Upper lobe of left lung (tissue), 6 donors: Measurements from ENCODE around the gene C12orf57. TPM values are rescaled to one million over a fixed set of nuclear protein-coding genes. Genes with fewer than 3 reads are reported as not detected.

Experiments used
- ATAC-seq, 2 donors: fragments of 200-7000 bp; cut with Tn5 transposase; one replicate each; pipeline ENCODE4 v1.9.1; 2022; ENCODE audit warnings: mild to moderate bottlenecking in 2 of 2, moderate library complexity in 2 of 2; ENCODE audit not compliant: low FRiP score in 2 of 2
- DNase-seq, 2 donors: peaks; one replicate each; pipeline ENCODE4 v3.0.0-alpha.2; 2019 to 2020
- H3K27ac ChIP-seq, 4 donors: fragments of 200-600 bp; sonication (generic); one replicate each; pipeline ENCODE4 v1.5.1; 2016 to 2019
- H3K27me3 ChIP-seq, 4 donors: fragments of 200-600 bp; sonication (generic); one replicate each; pipeline ENCODE4 v1.5.1; 2017 to 2019
- H3K36me3 ChIP-seq, 4 donors: fragments of 200-600 bp; sonication (generic); one replicate each; pipeline ENCODE4 v1.5.1; 2016 to 2019
- H3K4me1 ChIP-seq, 4 donors: fragments of 200-600 bp; sonication (generic); one replicate each; pipeline ENCODE4 v1.5.1; 2018 to 2019
- H3K4me3 ChIP-seq, 4 donors: fragments of 200-600 bp; sonication (generic); one replicate each; pipeline ENCODE4 v1.5.1; 2017 to 2019; ENCODE audit warnings: mild to moderate bottlenecking in 2 of 4, moderate library complexity in 1 of 4
- H3K9me3 ChIP-seq, 4 donors: fragments of 200-600 bp; sonication (generic); one replicate each; pipeline ENCODE4 v1.5.1; 2018 to 2019
- CTCF ChIP-seq, 6 experiments: fragments of 450-650 bp in 4 of 6; fragments of 200-600 bp in 2 of 6; sonication (generic) in 2 of 6; IDR thresholded peaks; one replicate each; pipeline ENCODE4 v1.5.1; 2016 to 2019; ENCODE audit warnings: antibody characterized with exemption in 6 of 6
- EP300 ChIP-seq, 4 donors: sonication (generic); formaldehyde crosslinking; IDR thresholded peaks; one replicate each; pipeline ENCODE4 v1.5.1; 2017; ENCODE audit warnings: antibody characterized with exemption in 4 of 4, control low read depth in 2 of 4
- POLR2A ChIP-seq, 4 donors: fragments of 450-650 bp; IDR thresholded peaks; one replicate each; pipeline ENCODE4 v1.5.1; 2016 to 2017; ENCODE audit warnings: antibody characterized with exemption in 4 of 4, mild to moderate bottlenecking in 2 of 4
- POLR2AphosphoS5 ChIP-seq, 2 donors: sonication (generic); formaldehyde crosslinking; IDR thresholded peaks; one replicate each; pipeline ENCODE4 v1.5.1; 2017; ENCODE audit warnings: antibody characterized with exemption in 2 of 2
- WGBS, 2 donors: methylation state at CpG; one replicate each; pipeline ENCODE4 v1.1.5; 2017 to 2018; 5-methylcytosine and 5-hydroxymethylcytosine counted together
- total RNA-seq, 6 donors: library from RNA; depleted of rRNA in 4 of 6; stranded (reverse); fragments of >200 nt in 4 of 6; gene quantifications; one replicate each; pipeline versions ENCODE4 v1.1.0 to v1.2.1, GENCODE V29; 2016 to 2021
- donor health status: DM: no; HTN: no; CAD: no; lungs with moderate emphysema.
- donor health status: DM: no; HTN: yes; CAD: no; lungs with severe emphysema.

C12orf57 gene
- total RNA-seq, 6 donors from 2014 or later, result 83.8 to 291 (median 179) TPM

- Histone ChIP-seq H3K27ac (no peak overlapping the region), H3K27me3 (no peaks in the 10 kb centered on the region), H3K4me3 (no peak overlapping the region), H3K9me3 (no peaks in the 10 kb centered on the region), H3K36me3 (peaks cover 0 to 4% (median 0%) of the 10 kb centered on the region in 4 donors), H3K4me1 (peaks cover 10 to 18% (median 13%) of the 10 kb centered on the region in 4 donors)
- 90 to 91% methylated on average over 4 of the region's 4 CpGs for WGBS, 2 donors
- DNase-seq (no peak), ATAC-seq (no peak)
- TF ChIP-seq POLR2A (IDR thresholded peaks at IDR 0.05), result no peak
- no peak for TF ChIP-seq CTCF (IDR thresholded peaks at IDR 0.05)
- TF ChIP-seq EP300 (IDR thresholded peaks at IDR 0.05), result no peak
- no peak for TF ChIP-seq POLR2AphosphoS5 (IDR thresholded peaks at IDR 0.05)
Measured at GRCh38 chr12:6909421-6910145, 34.2 kb upstream of the C12orf57 start.

- WGBS, 2 donors, result 90 to 91% methylated on average over 15 of the region's 15 CpGs
- H3K27me3 ChIP-seq, result no peaks in the 10 kb centered on the region
- no peak for ATAC-seq
- peaks cover 16 to 24% (median 17%) of the 10 kb centered on the region in 4 donors for H3K4me1 ChIP-seq
- no peak overlapping the region for H3K27ac ChIP-seq
- no peaks in the 10 kb centered on the region for H3K9me3 ChIP-seq
- no peak for DNase-seq
- no peak overlapping the region for H3K4me3 ChIP-seq
- peaks cover 0 to 13% (median 1%) of the 10 kb centered on the region in 4 donors for H3K36me3 ChIP-seq
- TF ChIP-seq POLR2A (IDR thresholded peaks at IDR 0.05), result no peak
- TF ChIP-seq POLR2AphosphoS5 (IDR thresholded peaks at IDR 0.05), result no peak
- no peak for TF ChIP-seq EP300 (IDR thresholded peaks at IDR 0.05)
- TF ChIP-seq CTCF (IDR thresholded peaks at IDR 0.05), result no peak
Measured at GRCh38 chr12:6912164-6912935, 31.5 kb upstream of the C12orf57 start.

- Histone ChIP-seq H3K9me3 (no peaks in the 10 kb centered on the region), H3K27me3 (no peaks in the 10 kb centered on the region), H3K36me3 (peaks cover 0 to 22% (median 7%) of the 10 kb centered on the region in 4 donors), H3K4me3 (peak within 1 kb of the TSS; percentile 69 to 81 (median 78)), H3K27ac (peak within 1 kb of the TSS; percentile 61 to 82 (median 76)), H3K4me1 (peaks cover 16 to 24% (median 17%) of the 10 kb centered on the region in 4 donors)
- 0 to 1% methylated on average over 22 to 41 of the region's 68 CpGs for WGBS, 2 donors
- peak; percentile 82 to 95 for DNase-seq
- peak in 2 of 4 donors; percentile 16 to 59 for TF ChIP-seq POLR2A (IDR thresholded peaks at IDR 0.05)
- peak in 1 of 6 experiments; percentile 5 for TF ChIP-seq CTCF (IDR thresholded peaks at IDR 0.05)
- TF ChIP-seq POLR2AphosphoS5 (IDR thresholded peaks at IDR 0.05), result no peak
- peak; percentile 81 to 94 for ATAC-seq
Measured at GRCh38 chr12:6914246-6914946, 29.4 kb upstream of the C12orf57 start, which contains the start of gene ENO2. Gene ENO2, plus strand, starts transcription at chr12:6914580. Its CDS starts 1,253 bp downstream, at chr12:6915833.

GRCh38 chr12:6914947-6915788 lies 28.7 kb upstream of the C12orf57 start:
- ATAC-seq (peak in 1 of 2 donors; percentile 34), DNase-seq (no peak)
- Histone ChIP-seq H3K36me3 (peaks cover 0 to 25% (median 10%) of the 10 kb centered on the region in 4 donors), H3K9me3 (no peaks in the 10 kb centered on the region), H3K4me3 (peak overlapping the region; percentile 69 to 81 (median 78)), H3K27me3 (no peaks in the 10 kb centered on the region), H3K27ac (peak overlapping the region; percentile 61 to 82 (median 76)), H3K4me1 (peaks cover 16 to 24% (median 17%) of the 10 kb centered on the region in 4 donors)
- TF ChIP-seq CTCF (IDR thresholded peaks at IDR 0.05) (no peak), POLR2A (IDR thresholded peaks at IDR 0.05) (no peak), EP300 (IDR thresholded peaks at IDR 0.05) (no peak), POLR2AphosphoS5 (IDR thresholded peaks at IDR 0.05) (no peak)
- 24 to 29% methylated on average over 28 of the region's 29 CpGs for WGBS, 2 donors
